HUES6 (cell line): ENCODE results near the gene CCDC137.
A peak's percentile ranks its signal among the peaks of the same experiment; 100 is the strongest.

ENCODE experiments used
- H3K27ac ChIP-seq: 2 replicates; pipeline ENCODE4 v1.7.0; 2013; ENCODE audit warnings: low read depth, mild to moderate bottlenecking, low read length, inconsistent platforms
- H3K27me3 ChIP-seq: 2 replicates; pipeline ENCODE4 v1.6.1; 2013; ENCODE audit warnings: low read length; ENCODE audit not compliant: control insufficient read depth, insufficient read depth
- H3K36me3 ChIP-seq: 2 replicates; pipeline ENCODE4 v1.6.1; 2013; ENCODE audit warnings: low read length; ENCODE audit not compliant: control insufficient read depth, insufficient read depth
- H3K4me1 ChIP-seq: 2 replicates; pipeline ENCODE4 v1.6.1; 2013; ENCODE audit warnings: low read length; ENCODE audit not compliant: control insufficient read depth, insufficient read depth
- H3K4me3 ChIP-seq: 2 replicates; pipeline ENCODE4 v1.5.1; 2013; ENCODE audit warnings: low read depth, low read length
- H3K9ac ChIP-seq: one replicate; pipeline ENCODE4 v1.6.1; 2013; ENCODE audit warnings: mild to moderate bottlenecking, low read length
- H3K9me3 ChIP-seq: 2 replicates; pipeline ENCODE4 v1.6.1; 2013; ENCODE audit warnings: low read depth, low read length; ENCODE audit not compliant: control insufficient read depth, insufficient read depth

CCDC137 gene

GRCh38 chr17:81640011-81640410, 26.5 kb upstream of the CCDC137 start:
- no peak overlapping the region for H3K27ac ChIP-seq
- peaks cover 4% of the 10 kb centered on the region; the same call in 1 of the 2 replicates for H3K36me3 ChIP-seq
- H3K9me3 ChIP-seq, result no peaks in the 10 kb centered on the region
- H3K27me3 ChIP-seq, result no peaks in the 10 kb centered on the region
- H3K4me1 ChIP-seq, result peaks cover 4% of the 10 kb centered on the region; the same call in 1 of the 2 replicates
- H3K9ac ChIP-seq, result no peak overlapping the region
- no peak overlapping the region for H3K4me3 ChIP-seq

- Histone ChIP-seq H3K9ac (no peak overlapping the region), H3K9me3 (no peaks in the 10 kb centered on the region), H3K27me3 (peaks cover 4% of the 10 kb centered on the region), H3K4me3 (no peak overlapping the region), H3K27ac (no peak overlapping the region), H3K4me1 (peaks cover under 1% of the 10 kb centered on the region; the same call in 1 of the 2 replicates), H3K36me3 (0 out of 2 replicates have a peak, but pooled peaks cover 3% of the 10 kb centered on the region)
These were observed 24.6 kb upstream of the CCDC137 start for GRCh38 chr17:81641825-81642489.

- H3K9ac ChIP-seq, result no peak overlapping the region
- H3K9me3 ChIP-seq, result no peaks in the 10 kb centered on the region
- 0 out of 2 replicates have a peak, but pooled peaks cover 3% of the 10 kb centered on the region for H3K36me3 ChIP-seq
These were observed 22.0 kb upstream of the CCDC137 start for GRCh38 chr17:81644496-81644895.

GRCh38 chr17:81644976-81645952, 21.3 kb upstream of the CCDC137 start:
- Histone ChIP-seq H3K36me3 (0 out of 2 replicates have a peak, but pooled peaks cover 3% of the 10 kb centered on the region), H3K9ac (no peak overlapping the region), H3K27ac (no peak overlapping the region), H3K4me3 (no peak overlapping the region), H3K27me3 (peaks cover 24% of the 10 kb centered on the region), H3K9me3 (no peaks in the 10 kb centered on the region), H3K4me1 (peaks cover 15% of the 10 kb centered on the region)

More at GRCh38 chr17:81644496-81644895, 22.0 kb upstream of the CCDC137 start:
- Histone ChIP-seq H3K4me1 (peaks cover 15% of the 10 kb centered on the region), H3K27ac (no peak overlapping the region), H3K4me3 (no peak overlapping the region), H3K27me3 (peaks cover 24% of the 10 kb centered on the region)

- 0 out of 2 replicates have a peak, but pooled peaks cover 3% of the 10 kb centered on the region for H3K36me3 ChIP-seq
- H3K4me1 ChIP-seq, result peaks cover 20% of the 10 kb centered on the region
- H3K9ac ChIP-seq, result no peak overlapping the region
- peaks cover 24% of the 10 kb centered on the region for H3K27me3 ChIP-seq
- H3K4me3 ChIP-seq, result peak overlapping the region; percentile 48; the same call in 1 of the 2 replicates
- H3K27ac ChIP-seq, result no peak overlapping the region
- no peaks in the 10 kb centered on the region for H3K9me3 ChIP-seq
These were observed 19.5 kb upstream of the CCDC137 start for GRCh38 chr17:81646869-81647600.

- Histone ChIP-seq H3K9ac (no peak overlapping the region), H3K4me1 (peaks cover 20% of the 10 kb centered on the region), H3K27ac (no peak overlapping the region), H3K27me3 (peaks cover 24% of the 10 kb centered on the region), H3K36me3 (0 out of 2 replicates have a peak, but pooled peaks cover 3% of the 10 kb centered on the region), H3K9me3 (no peaks in the 10 kb centered on the region), H3K4me3 (peak overlapping the region; percentile 48)
These were observed 18.9 kb upstream of the CCDC137 start for GRCh38 chr17:81647640-81648012.

- Histone ChIP-seq H3K9ac (no peak overlapping the region), H3K36me3 (0 out of 2 replicates have a peak, but pooled peaks cover 3% of the 10 kb centered on the region), H3K9me3 (no peaks in the 10 kb centered on the region), H3K27ac (no peak overlapping the region), H3K4me1 (peaks cover 23% of the 10 kb centered on the region), H3K27me3 (peaks cover 24% of the 10 kb centered on the region), H3K4me3 (peak overlapping the region; percentile 48)
These were observed 18.4 kb upstream of the CCDC137 start for GRCh38 chr17:81648013-81648706.

- peaks cover 24% of the 10 kb centered on the region for H3K27me3 ChIP-seq
- no peak overlapping the region for H3K9ac ChIP-seq
- peak overlapping the region; percentile 48 for H3K4me3 ChIP-seq
- H3K36me3 ChIP-seq, result 0 out of 2 replicates have a peak, but pooled peaks cover 3% of the 10 kb centered on the region
- no peak overlapping the region for H3K27ac ChIP-seq
- peaks cover 29% of the 10 kb centered on the region for H3K4me1 ChIP-seq
- H3K9me3 ChIP-seq, result no peaks in the 10 kb centered on the region
These were observed 17.8 kb upstream of the CCDC137 start for GRCh38 chr17:81648707-81649085.

- H3K4me3 ChIP-seq, result no peak overlapping the region
- peaks cover 32% of the 10 kb centered on the region for H3K4me1 ChIP-seq
- no peak overlapping the region for H3K27ac ChIP-seq
- H3K9ac ChIP-seq, result no peak overlapping the region
- H3K36me3 ChIP-seq, result no peaks in the 10 kb centered on the region
- no peaks in the 10 kb centered on the region for H3K9me3 ChIP-seq
- H3K27me3 ChIP-seq, result peaks cover 24% of the 10 kb centered on the region
These were observed 15.6 kb upstream of the CCDC137 start for GRCh38 chr17:81650951-81651350.

- Histone ChIP-seq H3K4me1 (peaks cover 32% of the 10 kb centered on the region), H3K4me3 (no peak overlapping the region), H3K36me3 (no peaks in the 10 kb centered on the region), H3K9ac (no peak overlapping the region), H3K9me3 (no peaks in the 10 kb centered on the region), H3K27ac (no peak overlapping the region), H3K27me3 (peaks cover 23% of the 10 kb centered on the region)
These were observed 14.8 kb upstream of the CCDC137 start for GRCh38 chr17:81651692-81652091.
